Endodermal cell (in vitro differentiated cells): Measurements from ENCODE around the gene FARSA. TPM values are rescaled to one million over a fixed set of nuclear protein-coding genes. Genes with fewer than 3 reads are reported as not detected.
A peak's percentile ranks its signal among the peaks of the same experiment; 100 is the strongest.

ENCODE experiments used
- DNase-seq: peaks from one replicate; pipeline ENCODE4 v3.0.0-alpha.2; 2017
- H3K27ac ChIP-seq: 2 replicates; pipeline ENCODE4 v1.5.1; 2013; ENCODE audit warnings: mild to moderate bottlenecking, low read depth, low read length, moderate library complexity
- H3K27me3 ChIP-seq: 2 replicates; pipeline ENCODE4 v1.6.1; 2013; ENCODE audit warnings: mild to moderate bottlenecking, low read length, moderate library complexity; ENCODE audit not compliant: insufficient read depth, control insufficient read depth, poor library complexity, severe bottlenecking
- H3K36me3 ChIP-seq: 2 replicates; pipeline ENCODE4 v1.7.0; 2013; ENCODE audit warnings: mild to moderate bottlenecking, low read length, moderate library complexity; ENCODE audit not compliant: control insufficient read depth, insufficient read depth
- H3K4me1 ChIP-seq: one replicate; pipeline ENCODE4 v1.7.0; 2013; ENCODE audit warnings: low read length; ENCODE audit not compliant: control insufficient read depth, insufficient read depth
- H3K4me3 ChIP-seq: 2 replicates; pipeline ENCODE4 v1.5.1; 2013; ENCODE audit warnings: mild to moderate bottlenecking, low read length, moderate library complexity
- H3K9ac ChIP-seq: 2 replicates; pipeline ENCODE4 v1.6.1; 2013; ENCODE audit warnings: mild to moderate bottlenecking, low read length, moderate library complexity; ENCODE audit not compliant: poor library complexity, severe bottlenecking; ENCODE audit errors: extremely low read depth
- H3K9me3 ChIP-seq: 2 replicates; pipeline ENCODE4 v1.6.1; 2013; ENCODE audit warnings: mild to moderate bottlenecking, low read length, moderate library complexity; ENCODE audit not compliant: control insufficient read depth
- H3K27ac Mint-ChIP-seq: 2 replicates; pipeline ENCODE4 v1.8.0; 2020; ENCODE audit warnings: mixed read lengths
- H3K27me3 Mint-ChIP-seq: 2 replicates; pipeline ENCODE4 v1.8.0; 2021; ENCODE audit warnings: mild to moderate bottlenecking, mixed read lengths; ENCODE audit not compliant: insufficient read depth
- H3K36me3 Mint-ChIP-seq: 2 replicates; pipeline ENCODE4 v1.8.0; 2020; ENCODE audit warnings: low read depth, mixed read lengths
- H3K4me1 Mint-ChIP-seq: 2 replicates; pipeline ENCODE4 v1.8.0; 2020; ENCODE audit warnings: mixed read lengths
- H3K4me3 Mint-ChIP-seq: 2 replicates; pipeline ENCODE4 v1.8.0; 2020; ENCODE audit warnings: mild to moderate bottlenecking, moderate library complexity, mixed read lengths
- H3K9me3 Mint-ChIP-seq: 2 replicates; pipeline ENCODE4 v1.8.0; 2020; ENCODE audit warnings: mild to moderate bottlenecking, mixed read lengths
- WGBS, 2 experiments: methylation state at CpG; one replicate each; pipeline versions ENCODE4 v1.1.5 to v1.1.7; 2013; ENCODE audit warnings: missing lambda C conversion rate in 2 of 2, mixed read lengths in 1 of 2; ENCODE audit not compliant: insufficient coverage in 1 of 2, insufficient read length in 1 of 2; 5-methylcytosine and 5-hydroxymethylcytosine counted together
- total RNA-seq, 2 donors: library from RNA; stranded (reverse); fragmentation: NEBNext Ultra II Directional in 1 of 2; extraction: Animal tissue kit (Norgen Biotek cat#: 25700) in 1 of 2; gene quantifications; 2 replicates in 1 of 2; 3 replicates in 1 of 2; pipeline ENCODE4 v1.2.1, GENCODE V29; 2021
- TF ChIP-seq, protein P1 (sequence below): fragments of 200-600 bp; sonication (generic); conservative IDR thresholded peaks from 2 replicates; pipeline ENCODE4 v1.5.0; 2021; ENCODE audit warnings: antibody characterized with exemption, mild to moderate bottlenecking

FARSA gene
- total RNA-seq, 2 donors from 2014 or later: 65.1 to 70.8 TPM

DNA sequence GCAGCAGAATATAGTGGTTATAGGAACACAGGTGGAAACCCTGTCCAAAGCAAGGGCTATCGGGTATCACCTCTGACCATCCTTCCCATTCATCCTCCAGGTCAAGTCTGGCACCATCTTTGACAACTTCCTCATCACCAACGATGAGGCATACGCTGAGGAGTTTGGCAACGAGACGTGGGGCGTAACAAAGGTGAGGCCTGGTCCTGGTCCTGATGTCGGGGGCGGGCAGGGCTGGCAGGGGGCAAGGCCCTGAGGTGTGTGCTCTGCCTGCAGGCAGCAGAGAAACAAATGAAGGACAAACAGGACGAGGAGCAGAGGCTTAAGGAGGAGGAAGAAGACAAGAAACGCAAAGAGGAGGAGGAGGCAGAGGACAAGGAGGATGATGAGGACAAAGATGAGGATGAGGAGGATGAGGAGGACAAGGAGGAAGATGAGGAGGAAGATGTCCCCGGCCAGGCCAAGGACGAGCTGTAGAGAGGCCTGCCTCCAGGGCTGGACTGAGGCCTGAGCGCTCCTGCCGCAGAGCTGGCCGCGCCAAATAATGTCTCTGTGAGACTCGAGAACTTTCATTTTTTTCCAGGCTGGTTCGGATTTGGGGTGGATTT lies 10.0 kb upstream of the FARSA start:
- peak overlapping the region; percentile 82 for H3K27ac Mint-ChIP-seq

DNA sequence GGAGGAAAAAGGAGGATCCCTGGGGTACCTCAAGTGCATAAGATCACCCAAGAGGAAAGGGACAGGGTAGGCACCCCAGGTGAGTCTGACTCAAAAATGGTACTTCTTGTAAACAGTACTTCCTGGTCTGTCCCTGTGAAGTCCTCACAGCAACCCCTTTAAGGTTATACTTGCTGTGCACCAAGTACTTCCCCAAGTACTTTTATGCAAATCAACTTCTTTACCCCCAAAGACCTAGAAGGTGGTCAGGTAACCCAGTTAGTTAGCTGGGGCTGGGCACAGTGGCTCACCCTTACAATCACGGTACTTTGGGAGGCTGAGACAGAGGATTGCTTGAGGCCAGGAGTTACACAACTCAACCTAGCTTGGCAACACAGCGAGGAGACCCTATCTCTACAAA lies 7.4 kb upstream of the FARSA start:
- Histone ChIP-seq H3K36me3 (peaks cover 59% of the 10 kb centered on the region), H3K9me3 (no peaks in the 10 kb centered on the region), H3K4me1 (peaks cover 12% of the 10 kb centered on the region), H3K9ac (peak overlapping the region; percentile 99), H3K27me3 (no peaks in the 10 kb centered on the region), H3K27ac (no peak overlapping the region), H3K4me3 (peak overlapping the region; percentile 99)
- H3K9me3 Mint-ChIP-seq: no peaks in the 10 kb centered on the region
- no peaks in the 10 kb centered on the region for H3K27me3 Mint-ChIP-seq
- no peak for DNase-seq
- WGBS, 2 experiments: 96 to 100% methylated on average over 2 of the region's 2 CpGs
- H3K4me1 Mint-ChIP-seq: peaks cover 31% of the 10 kb centered on the region
- H3K36me3 Mint-ChIP-seq: peaks cover 64% of the 10 kb centered on the region
- H3K4me3 Mint-ChIP-seq: peak overlapping the region; percentile 100
- TF ChIP-seq, protein P1, sequence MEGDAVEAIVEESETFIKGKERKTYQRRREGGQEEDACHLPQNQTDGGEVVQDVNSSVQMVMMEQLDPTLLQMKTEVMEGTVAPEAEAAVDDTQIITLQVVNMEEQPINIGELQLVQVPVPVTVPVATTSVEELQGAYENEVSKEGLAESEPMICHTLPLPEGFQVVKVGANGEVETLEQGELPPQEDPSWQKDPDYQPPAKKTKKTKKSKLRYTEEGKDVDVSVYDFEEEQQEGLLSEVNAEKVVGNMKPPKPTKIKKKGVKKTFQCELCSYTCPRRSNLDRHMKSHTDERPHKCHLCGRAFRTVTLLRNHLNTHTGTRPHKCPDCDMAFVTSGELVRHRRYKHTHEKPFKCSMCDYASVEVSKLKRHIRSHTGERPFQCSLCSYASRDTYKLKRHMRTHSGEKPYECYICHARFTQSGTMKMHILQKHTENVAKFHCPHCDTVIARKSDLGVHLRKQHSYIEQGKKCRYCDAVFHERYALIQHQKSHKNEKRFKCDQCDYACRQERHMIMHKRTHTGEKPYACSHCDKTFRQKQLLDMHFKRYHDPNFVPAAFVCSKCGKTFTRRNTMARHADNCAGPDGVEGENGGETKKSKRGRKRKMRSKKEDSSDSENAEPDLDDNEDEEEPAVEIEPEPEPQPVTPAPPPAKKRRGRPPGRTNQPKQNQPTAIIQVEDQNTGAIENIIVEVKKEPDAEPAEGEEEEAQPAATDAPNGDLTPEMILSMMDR: no peak
- peak overlapping the region; percentile 97 for H3K27ac Mint-ChIP-seq

More for the DNA sequence above, 10.0 kb upstream of the FARSA start:
- Mint-ChIP-seq H3K27me3 (no peaks in the 10 kb centered on the region), H3K9me3 (no peaks in the 10 kb centered on the region), H3K36me3 (peaks cover 76% of the 10 kb centered on the region), H3K4me1 (peaks cover 28% of the 10 kb centered on the region), H3K4me3 (no peak overlapping the region)
- WGBS, 2 experiments: 96% methylated on average over 18 of the region's 18 CpGs
- Histone ChIP-seq H3K4me1 (peaks cover 5% of the 10 kb centered on the region), H3K9me3 (no peaks in the 10 kb centered on the region), H3K27ac (peak overlapping the region; percentile 16), H3K36me3 (peaks cover 70% of the 10 kb centered on the region), H3K4me3 (no peak overlapping the region), H3K9ac (no peak overlapping the region), H3K27me3 (no peaks in the 10 kb centered on the region)
- TF ChIP-seq, protein P1: no peak
- no peak for DNase-seq

DNA sequence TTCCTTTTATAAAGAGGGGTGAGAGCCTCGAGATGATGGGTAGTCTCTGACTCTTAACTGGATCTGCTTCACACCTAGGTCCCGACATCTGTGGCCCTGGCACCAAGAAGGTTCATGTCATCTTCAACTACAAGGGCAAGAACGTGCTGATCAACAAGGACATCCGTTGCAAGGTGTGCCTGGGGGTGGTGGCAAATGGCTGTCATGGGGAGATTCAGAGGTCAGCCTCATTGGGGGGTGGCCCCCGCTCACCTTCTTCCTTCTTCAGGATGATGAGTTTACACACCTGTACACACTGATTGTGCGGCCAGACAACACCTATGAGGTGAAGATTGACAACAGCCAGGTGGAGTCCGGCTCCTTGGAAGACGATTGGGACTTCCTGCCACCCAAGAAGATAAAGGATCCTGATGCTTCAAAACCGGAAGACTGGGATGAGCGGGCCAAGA lies 6.5 kb upstream of the FARSA start:
- H3K27me3 ChIP-seq: no peaks in the 10 kb centered on the region
- peaks cover 12% of the 10 kb centered on the region for H3K4me1 ChIP-seq
- peaks cover 59% of the 10 kb centered on the region for H3K36me3 ChIP-seq
- Mint-ChIP-seq H3K4me3 (peak overlapping the region; percentile 100), H3K4me1 (peaks cover 31% of the 10 kb centered on the region), H3K9me3 (no peaks in the 10 kb centered on the region), H3K36me3 (peaks cover 64% of the 10 kb centered on the region), H3K27me3 (no peaks in the 10 kb centered on the region), H3K27ac (peak overlapping the region; percentile 97)
- H3K4me3 ChIP-seq: peak overlapping the region; percentile 99
- peak overlapping the region; percentile 99 for H3K9ac ChIP-seq
- H3K9me3 ChIP-seq: no peaks in the 10 kb centered on the region
- DNase-seq: no peak
- TF ChIP-seq, protein P1: no peak
- H3K27ac ChIP-seq: no peak overlapping the region
- WGBS, 2 experiments: 91 to 100% methylated on average over 8 to 10 of the region's 10 CpGs
